KOPT-K1 (cell line): ENCODE data around the gene APOC3.

Experiments used
- H3K27ac ChIP-seq: fragments of 200-600 bp; sonication (generic); 2 replicates; pipeline ENCODE4 v1.5.1; 2016; ENCODE audit warnings: antibody characterized with exemption, mild to moderate bottlenecking, low read depth, low read length; ENCODE audit not compliant: poor library complexity, severe bottlenecking
- H3K36me3 ChIP-seq: fragments of 200-600 bp; sonication (generic); 2 replicates; pipeline ENCODE4 v1.5.1; 2017; ENCODE audit warnings: antibody characterized with exemption, mild to moderate bottlenecking, low read length, moderate library complexity; ENCODE audit not compliant: insufficient read depth
- H3K9me3 ChIP-seq: fragments of 200-600 bp; sonication (generic); 2 replicates; pipeline ENCODE4 v1.5.1; 2017; ENCODE audit warnings: antibody characterized with exemption, low read length, mild to moderate bottlenecking; ENCODE audit not compliant: insufficient read depth, poor library complexity, severe bottlenecking

APOC3 gene

GRCh38 chr11:116819049-116819448 is 10.7 kb upstream of the APOC3 start:
- no peaks in the 10 kb centered on the region for H3K9me3 ChIP-seq
- H3K36me3 ChIP-seq, result no peaks in the 10 kb centered on the region
- H3K27ac ChIP-seq, result no peak overlapping the region

DNA sequence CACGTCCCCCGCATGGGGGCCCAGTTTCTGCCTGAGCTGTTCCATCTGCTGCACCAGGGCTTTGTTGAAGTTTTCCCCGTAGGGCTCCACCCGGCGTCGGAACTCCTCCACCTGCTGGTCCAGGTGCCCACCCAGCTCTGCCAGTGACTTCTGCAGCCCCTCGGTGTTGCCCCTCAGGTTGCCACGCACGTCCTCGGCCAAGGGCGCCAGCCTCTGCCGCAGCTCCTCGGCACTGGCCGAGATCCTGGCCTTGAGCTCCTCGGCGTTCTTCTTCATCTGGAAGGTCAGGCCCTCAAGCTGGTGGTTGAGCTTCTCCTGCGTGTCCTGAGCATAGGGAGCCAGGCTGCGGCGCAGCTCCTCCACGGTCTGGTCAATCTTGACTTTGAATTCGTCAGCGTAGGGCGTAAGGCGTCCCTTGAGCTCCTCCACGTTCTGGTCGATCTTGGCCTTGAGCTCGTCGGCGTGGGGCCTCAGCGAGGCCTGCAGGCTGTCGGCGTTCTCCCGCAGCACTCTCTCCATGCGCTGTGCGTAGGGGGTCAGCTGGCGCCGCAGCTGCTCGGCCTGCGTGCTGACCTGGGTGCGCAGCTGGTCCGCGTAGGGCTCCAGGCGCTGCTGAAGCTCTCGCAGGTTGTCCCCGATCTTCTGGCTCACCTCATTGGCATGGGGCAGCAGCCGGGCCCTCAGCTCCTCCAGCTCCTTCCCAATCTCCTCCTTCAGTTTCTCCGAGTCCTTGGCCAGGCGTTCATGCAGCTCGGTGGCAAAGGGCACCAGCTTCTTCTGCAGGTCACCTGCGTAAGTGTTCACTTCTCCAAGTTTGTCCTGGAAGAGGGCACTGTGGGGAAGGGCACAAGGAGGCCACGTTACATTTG is 8.4 kb upstream of the APOC3 start:
- no peak overlapping the region for H3K27ac ChIP-seq
- H3K9me3 ChIP-seq, result no peaks in the 10 kb centered on the region
- no peaks in the 10 kb centered on the region for H3K36me3 ChIP-seq

- no peaks in the 10 kb centered on the region for H3K36me3 ChIP-seq
- no peaks in the 10 kb centered on the region for H3K9me3 ChIP-seq
Observed at GRCh38 chr11:116822575-116822974, 7.1 kb upstream of the APOC3 start.

DNA sequence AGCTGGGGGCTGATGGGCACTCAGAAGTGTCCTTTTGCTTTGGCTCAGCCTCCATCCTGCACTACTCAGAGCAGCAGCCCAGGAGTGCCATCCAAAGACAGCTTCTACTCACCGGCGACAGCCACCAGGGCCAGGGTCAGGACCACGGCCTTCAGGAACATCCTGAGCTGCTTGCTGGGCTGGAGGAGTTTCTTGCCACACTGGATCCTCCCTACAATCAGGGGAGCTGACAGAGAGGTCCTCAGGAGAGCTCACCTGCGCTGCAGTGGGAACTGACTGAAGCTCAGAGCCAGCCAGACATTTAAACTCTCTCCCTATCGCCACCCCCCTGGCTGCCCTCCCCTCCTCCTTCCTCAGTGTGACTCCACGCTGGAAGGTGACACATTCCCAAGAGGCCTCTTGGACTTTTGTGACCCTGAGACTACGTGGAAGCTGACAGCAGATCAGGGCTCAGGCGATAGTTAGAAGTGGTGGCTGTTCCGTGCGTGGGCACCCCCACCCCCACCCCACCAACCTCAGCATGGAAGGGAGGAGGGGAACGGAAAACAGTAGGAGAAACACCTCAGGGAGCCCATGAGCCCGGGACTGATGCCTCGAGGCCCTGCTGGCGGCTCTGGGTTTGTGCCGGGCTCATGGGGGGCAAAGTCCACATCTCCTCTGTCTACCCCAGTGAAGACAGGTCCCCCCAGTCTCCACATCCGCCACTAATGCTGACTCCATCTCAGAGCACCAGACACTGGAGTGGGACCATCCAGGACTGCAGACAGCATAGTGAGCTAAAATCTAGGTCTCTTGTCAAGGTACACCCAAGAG is 6.5 kb upstream of the APOC3 start, which contains the start of gene APOA4:
APOA4 (minus strand) TSS at position 274 of the 813 bp plus-strand sequence; CDS start at position 161, 113 bp downstream.
- H3K36me3 ChIP-seq, result no peaks in the 10 kb centered on the region
- H3K9me3 ChIP-seq, result no peaks in the 10 kb centered on the region
- H3K27ac ChIP-seq, result no peak within 1 kb of the TSS

More at GRCh38 chr11:116822575-116822974, 7.1 kb upstream of the APOC3 start:
- H3K27ac ChIP-seq, result no peak overlapping the region

DNA sequence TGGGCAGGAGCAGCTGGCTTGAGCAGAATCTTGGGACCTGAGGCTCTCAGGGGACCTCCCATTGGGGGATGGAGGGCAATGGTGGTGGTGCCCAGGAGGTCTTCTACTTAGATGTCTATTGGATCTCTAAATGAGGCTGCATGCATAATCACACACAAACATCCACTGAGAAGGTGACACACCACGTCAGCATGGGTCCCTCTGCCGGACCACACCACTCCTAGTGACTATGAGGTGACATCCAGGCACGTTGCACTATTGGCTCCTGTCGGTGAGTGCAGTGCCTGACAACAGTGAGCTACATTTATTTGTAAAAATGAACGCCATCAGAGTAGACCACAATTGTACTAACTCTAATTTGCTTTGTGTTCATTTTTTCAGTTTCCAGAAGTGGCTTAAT is 4.3 kb upstream of the APOC3 start:
- H3K36me3 ChIP-seq, result no peaks in the 10 kb centered on the region
- H3K27ac ChIP-seq, result no peak overlapping the region
- no peaks in the 10 kb centered on the region for H3K9me3 ChIP-seq

GRCh38 chr11:116825854-116826750 is 3.6 kb upstream of the APOC3 start:
- Histone ChIP-seq H3K36me3 (no peaks in the 10 kb centered on the region), H3K9me3 (no peaks in the 10 kb centered on the region), H3K27ac (no peak overlapping the region)

GRCh38 chr11:116826751-116827431 is 2.8 kb upstream of the APOC3 start:
- H3K9me3 ChIP-seq, result no peaks in the 10 kb centered on the region
- no peaks in the 10 kb centered on the region for H3K36me3 ChIP-seq
- no peak overlapping the region for H3K27ac ChIP-seq

DNA sequence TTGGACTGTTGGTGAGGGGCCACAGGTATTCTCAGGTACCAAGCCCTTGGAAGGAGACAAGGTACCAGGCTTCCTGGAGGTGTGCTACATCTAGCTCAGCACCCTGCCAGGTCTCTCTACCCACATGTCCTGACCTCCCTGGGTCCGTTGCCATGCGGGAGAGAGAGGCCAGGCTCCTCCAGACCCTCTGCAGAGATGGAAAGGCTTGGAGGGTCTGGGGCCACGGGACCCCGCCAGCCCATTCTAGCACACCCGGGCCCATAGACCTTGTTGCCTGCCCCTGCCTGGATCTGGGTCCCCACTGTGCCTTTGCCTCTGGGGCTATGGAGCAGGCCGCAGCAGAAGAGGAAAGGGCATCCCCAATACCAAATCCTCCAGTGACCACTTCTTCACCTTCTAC is 2.2 kb upstream of the APOC3 start:
- no peak overlapping the region for H3K27ac ChIP-seq
- no peaks in the 10 kb centered on the region for H3K9me3 ChIP-seq
- H3K36me3 ChIP-seq, result no peaks in the 10 kb centered on the region

- Histone ChIP-seq H3K9me3 (no peaks in the 10 kb centered on the region), H3K36me3 (no peaks in the 10 kb centered on the region), H3K27ac (no peak overlapping the region)
Observed at GRCh38 chr11:116828632-116829524, 829 bp upstream of the APOC3 start.

DNA sequence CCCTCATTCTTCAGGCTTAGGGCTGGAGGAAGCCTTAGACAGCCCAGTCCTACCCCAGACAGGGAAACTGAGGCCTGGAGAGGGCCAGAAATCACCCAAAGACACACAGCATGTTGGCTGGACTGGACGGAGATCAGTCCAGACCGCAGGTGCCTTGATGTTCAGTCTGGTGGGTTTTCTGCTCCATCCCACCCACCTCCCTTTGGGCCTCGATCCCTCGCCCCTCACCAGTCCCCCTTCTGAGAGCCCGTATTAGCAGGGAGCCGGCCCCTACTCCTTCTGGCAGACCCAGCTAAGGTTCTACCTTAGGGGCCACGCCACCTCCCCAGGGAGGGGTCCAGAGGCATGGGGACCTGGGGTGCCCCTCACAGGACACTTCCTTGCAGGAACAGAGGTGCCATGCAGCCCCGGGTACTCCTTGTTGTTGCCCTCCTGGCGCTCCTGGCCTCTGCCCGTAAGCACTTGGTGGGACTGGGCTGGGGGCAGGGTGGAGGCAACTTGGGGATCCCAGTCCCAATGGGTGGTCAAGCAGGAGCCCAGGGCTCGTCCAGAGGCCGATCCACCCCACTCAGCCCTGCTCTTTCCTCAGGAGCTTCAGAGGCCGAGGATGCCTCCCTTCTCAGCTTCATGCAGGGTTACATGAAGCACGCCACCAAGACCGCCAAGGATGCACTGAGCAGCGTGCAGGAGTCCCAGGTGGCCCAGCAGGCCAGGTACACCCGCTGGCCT is 641 bp downstream of the APOC3 start:
- Histone ChIP-seq H3K27ac (no peak overlapping the region), H3K9me3 (no peaks in the 10 kb centered on the region), H3K36me3 (no peaks in the 10 kb centered on the region)

DNA sequence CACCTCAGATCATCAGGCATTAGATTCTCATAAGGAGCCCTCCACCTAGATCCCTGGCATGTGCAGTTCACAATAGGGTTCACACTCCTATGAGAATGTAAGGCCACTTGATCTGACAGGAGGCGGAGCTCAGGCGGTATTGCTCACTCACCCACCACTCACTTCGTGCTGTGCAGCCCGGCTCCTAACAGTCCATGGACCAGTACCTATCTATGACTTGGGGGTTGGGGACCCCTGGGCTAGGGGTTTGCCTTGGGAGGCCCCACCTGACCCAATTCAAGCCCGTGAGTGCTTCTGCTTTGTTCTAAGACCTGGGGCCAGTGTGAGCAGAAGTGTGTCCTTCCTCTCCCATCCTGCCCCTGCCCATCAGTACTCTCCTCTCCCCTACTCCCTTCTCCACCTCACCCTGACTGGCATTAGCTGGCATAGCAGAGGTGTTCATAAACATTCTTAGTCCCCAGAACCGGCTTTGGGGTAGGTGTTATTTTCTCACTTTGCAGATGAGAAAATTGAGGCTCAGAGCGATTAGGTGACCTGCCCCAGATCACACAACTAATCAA is 2.2 kb downstream of the APOC3 start:
- H3K27ac ChIP-seq, result no peak overlapping the region
- H3K36me3 ChIP-seq, result no peaks in the 10 kb centered on the region

GRCh38 chr11:116832350-116833290 is 2.9 kb downstream of the APOC3 start:
- H3K9me3 ChIP-seq, result no peaks in the 10 kb centered on the region
- H3K27ac ChIP-seq, result no peak overlapping the region
- no peaks in the 10 kb centered on the region for H3K36me3 ChIP-seq

More for the DNA sequence above, 2.2 kb downstream of the APOC3 start:
- H3K9me3 ChIP-seq, result no peaks in the 10 kb centered on the region
